Measurements from ENCODE around the gene TUG1.
A peak's percentile ranks its signal among the peaks of the same experiment; 100 is the strongest.

TUG1 gene

DNA sequence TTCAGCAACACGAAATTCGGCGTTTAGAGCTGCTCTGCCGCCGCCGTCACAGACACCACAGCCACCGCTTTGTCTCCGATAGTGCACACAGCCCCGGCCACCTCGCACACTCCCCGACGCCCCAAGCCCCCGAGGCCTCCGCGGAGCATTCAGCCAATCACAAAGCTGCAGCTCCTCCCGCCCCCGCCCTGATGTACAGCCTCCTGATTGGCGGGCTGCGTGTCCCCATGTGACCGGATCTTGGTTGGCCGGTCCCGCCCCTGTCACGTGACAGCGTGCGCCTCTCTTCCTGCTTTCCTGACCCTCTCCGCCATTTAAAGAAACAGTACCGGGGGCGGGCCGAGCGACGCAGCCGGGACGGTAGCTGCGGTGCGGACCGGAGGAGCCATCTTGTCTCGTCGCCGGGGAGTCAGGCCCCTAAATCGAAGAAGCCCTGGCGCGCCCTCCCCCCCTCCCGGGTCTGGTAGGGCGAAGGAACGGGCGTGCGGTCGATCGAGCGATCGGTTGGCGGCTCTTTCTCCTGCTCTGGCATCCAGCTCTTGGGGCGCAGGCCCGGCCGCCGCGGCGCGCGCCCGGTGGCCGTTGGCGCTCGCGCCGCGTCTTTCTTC lies at the start of gene TUG1:
Gene TUG1, plus strand, starts transcription at position 342 of the 608 bp plus-strand sequence.
- DNase-seq (ENCODE audit: low read depth in 3 of 3, low spot score in 1 of 3) = peak; percentile 89 to 94 (median 92)

GRCh38 chr22:30919973-30920372 lies 49.1 kb upstream of the TUG1 start:
- DNase-seq (ENCODE audit: low read depth in 3 of 3, low spot score in 1 of 3) = no peak

GRCh38 chr22:30920407-30920806 lies 48.7 kb upstream of the TUG1 start:
- DNase-seq (ENCODE audit: low read depth in 3 of 3, low spot score in 1 of 3) = peak; percentile 62 to 84 (median 63)

DNA sequence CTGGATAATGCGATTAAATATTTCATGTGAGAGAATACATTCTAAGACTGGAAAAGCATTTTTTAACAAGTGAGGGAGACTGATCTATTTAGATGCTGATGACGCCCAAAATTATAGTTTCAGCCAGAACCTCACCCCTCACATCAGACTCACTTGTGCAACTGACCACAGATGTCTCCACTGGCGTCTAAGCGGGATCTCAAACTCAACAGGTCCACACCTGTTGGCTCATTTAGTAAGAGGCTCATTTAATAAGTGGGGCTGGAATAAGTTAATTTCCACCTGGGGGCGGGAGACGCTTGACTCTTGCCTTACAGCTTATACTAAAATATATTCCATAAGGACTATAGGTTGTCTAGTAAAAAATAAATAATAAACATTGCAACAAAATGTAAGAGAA lies 48.0 kb upstream of the TUG1 start:
- DNase-seq (ENCODE audit: low read depth in 3 of 3, low spot score in 1 of 3) = no peak

GRCh38 chr22:30922151-30922611 lies 46.9 kb upstream of the TUG1 start:
- DNase-seq (ENCODE audit: low read depth in 3 of 3, low spot score in 1 of 3) = peak; percentile 50 to 71 (median 61)

DNA sequence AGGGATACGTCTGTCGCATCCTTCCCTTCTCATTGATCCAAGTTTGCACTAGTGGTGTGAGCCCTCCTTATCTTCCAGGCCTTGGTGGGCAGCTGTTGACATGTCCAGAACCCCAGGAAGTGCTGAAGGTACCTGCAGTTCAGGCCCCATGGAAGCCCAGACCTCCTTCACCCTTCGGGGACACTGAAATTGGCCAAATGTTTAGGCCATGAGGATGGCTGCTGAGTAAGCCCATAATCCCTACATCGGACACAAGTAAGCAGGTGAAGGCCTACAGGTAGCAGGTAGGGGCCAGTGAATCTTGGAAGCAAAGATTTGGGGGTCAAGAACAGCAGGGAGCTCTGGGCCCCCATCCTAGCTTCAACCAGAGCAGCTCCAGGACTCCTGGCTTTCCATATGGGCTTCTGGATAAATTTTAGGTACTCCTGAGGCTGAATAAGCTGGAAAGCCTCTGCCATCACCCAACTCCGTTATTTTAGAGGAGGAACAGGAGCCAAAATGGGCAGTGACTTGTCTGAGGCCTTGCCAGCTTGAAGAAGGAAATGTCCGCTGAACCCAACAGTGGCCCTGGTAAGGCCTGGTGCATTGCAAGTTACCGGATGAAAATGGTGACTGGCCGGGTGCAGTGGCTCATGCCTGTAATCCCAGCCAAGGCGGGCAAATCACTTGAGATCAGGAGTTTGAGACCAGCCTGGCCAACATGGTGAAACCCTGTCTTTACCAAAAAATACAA lies 45.7 kb upstream of the TUG1 start:
- DNase-seq (ENCODE audit: low read depth in 3 of 3, low spot score in 1 of 3) = no peak

- no peak for DNase-seq (ENCODE audit: low read depth in 3 of 3, low spot score in 1 of 3)
Observed at GRCh38 chr22:30925667-30926066, 43.4 kb upstream of the TUG1 start.

GRCh38 chr22:30926706-30927105 lies 42.4 kb upstream of the TUG1 start:
- DNase-seq (ENCODE audit: low read depth in 3 of 3, low spot score in 1 of 3) = no peak

GRCh38 chr22:30927806-30928205 lies 41.3 kb upstream of the TUG1 start:
- no peak for DNase-seq (ENCODE audit: low read depth in 3 of 3, low spot score in 1 of 3)

- DNase-seq (ENCODE audit: low read depth in 3 of 3, low spot score in 1 of 3) = no peak
Observed at GRCh38 chr22:30928401-30928800, 40.7 kb upstream of the TUG1 start.

DNA sequence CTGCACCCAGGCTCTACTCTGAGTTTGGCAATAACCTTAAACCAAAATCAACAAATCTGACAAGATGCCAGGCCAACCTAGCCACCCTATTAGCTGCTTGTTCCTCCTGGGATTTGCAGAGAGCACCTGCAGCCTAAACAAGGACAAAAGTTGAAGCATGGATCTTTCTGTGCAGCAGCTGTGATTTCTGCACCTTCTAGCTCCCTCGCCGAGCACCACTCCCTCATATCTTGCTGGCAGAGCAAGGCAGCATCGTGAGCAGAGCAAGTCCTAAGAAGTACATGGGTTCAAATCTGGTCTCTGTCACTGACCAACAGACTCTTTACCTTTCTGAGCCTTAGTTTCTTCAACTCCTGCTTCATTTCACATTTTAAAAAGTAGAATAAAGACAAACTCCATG lies 38.8 kb upstream of the TUG1 start:
- DNase-seq (ENCODE audit: low read depth in 3 of 3, low spot score in 1 of 3) = no peak

GRCh38 chr22:30931541-30932300 lies 37.3 kb upstream of the TUG1 start:
- DNase-seq (ENCODE audit: low read depth in 3 of 3, low spot score in 1 of 3) = no peak

DNA sequence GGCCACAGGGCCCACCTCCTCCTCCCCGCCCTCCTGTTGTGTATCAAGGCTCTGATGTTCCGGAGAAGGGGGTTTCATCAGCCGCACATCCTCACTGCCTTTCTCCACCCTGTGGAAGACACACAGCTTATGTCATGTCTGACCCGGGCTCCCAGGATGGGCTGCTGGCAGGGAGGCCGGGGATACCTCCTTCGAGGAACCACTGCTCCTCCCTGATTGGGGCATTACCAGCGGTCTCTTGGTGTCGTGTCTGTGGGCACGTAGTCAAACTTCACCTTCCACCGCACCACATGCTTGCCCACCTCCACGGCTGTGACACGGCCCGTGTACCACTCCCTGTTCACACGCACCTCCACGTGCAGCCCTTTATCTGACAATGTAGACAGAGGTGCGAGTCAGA lies 36.4 kb upstream of the TUG1 start:
- no peak for DNase-seq (ENCODE audit: low read depth in 3 of 3, low spot score in 1 of 3)

GRCh38 chr22:30933457-30933856 lies 35.6 kb upstream of the TUG1 start:
- DNase-seq (ENCODE audit: low read depth in 3 of 3, low spot score in 1 of 3) = no peak

GRCh38 chr22:30934053-30934452 lies 35.0 kb upstream of the TUG1 start:
- no peak for DNase-seq (ENCODE audit: low read depth in 3 of 3, low spot score in 1 of 3)

DNA sequence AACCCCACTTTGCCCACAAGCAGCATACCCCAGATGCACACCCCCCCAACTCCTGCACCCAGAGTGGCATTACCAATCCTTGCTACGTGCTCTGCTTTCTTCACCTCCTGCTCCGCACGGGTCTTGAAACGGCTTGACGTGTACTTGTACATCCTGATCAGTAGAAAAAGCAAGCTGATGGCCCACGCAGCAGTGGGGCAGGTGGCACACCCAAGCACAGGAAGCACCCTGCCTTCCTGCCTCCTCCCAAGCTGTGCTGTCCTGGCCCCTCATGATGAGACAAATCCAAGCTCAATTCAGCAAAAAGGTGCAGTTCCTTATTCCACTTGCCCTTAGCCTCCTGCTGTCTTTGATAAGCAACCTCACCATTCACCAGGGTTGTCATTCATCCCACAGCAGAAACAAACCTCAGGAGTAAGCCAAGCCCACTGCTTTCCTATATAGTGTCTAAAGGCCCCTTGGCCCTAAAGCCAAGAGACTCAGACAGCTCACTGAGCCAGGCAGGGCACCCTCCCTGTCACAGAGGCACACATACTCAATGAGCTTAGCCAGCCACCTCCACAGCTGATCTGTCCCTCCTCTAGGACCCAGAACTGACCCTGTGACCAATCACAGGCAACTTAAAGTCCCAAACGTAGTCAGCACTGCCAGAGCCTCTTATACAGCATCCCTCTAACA lies 28.2 kb upstream of the TUG1 start:
- DNase-seq (ENCODE audit: low read depth in 3 of 3, low spot score in 1 of 3) = no peak

DNA sequence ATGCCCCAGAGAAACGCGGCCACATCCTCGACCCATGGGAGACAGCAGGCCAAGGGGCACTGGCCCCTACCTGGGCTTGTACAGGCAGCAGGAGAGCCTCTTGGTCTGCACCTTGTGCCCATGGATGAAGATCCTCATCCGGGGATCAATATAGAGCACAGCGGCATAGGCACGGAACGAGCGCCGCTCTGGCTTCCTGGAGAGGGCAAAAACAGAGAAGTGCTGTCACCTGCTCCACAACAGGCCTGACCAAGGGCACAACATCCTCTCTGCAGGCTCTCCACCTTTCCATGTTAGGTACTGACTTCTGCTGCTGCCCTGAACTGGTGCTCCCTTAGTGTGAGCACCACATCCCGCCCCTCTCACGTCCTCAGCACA lies 27.7 kb upstream of the TUG1 start:
- DNase-seq (ENCODE audit: low read depth in 3 of 3, low spot score in 1 of 3) = no peak

DNA sequence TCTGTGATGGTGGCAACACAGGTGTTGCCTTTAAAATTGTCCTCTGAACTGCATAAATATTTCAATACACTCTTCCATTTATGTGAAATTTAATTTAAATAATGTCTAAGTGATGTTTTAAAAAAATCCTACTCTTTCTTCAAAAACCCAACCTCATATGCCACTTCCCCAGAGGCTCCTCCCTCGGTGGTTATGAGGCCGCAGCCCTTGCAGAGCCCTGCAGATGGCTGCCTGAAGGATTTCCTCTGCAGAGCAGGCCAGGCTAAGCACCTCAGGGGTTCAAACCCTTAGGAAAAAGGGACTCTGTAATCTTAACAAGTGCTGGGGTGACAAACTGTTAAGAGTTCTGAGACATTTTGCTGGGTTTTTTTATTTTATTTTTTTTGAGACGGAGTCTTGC lies 25.7 kb upstream of the TUG1 start:
- no peak for DNase-seq (ENCODE audit: low read depth in 3 of 3, low spot score in 1 of 3)

GRCh38 chr22:30944986-30945385 lies 24.1 kb upstream of the TUG1 start:
- no peak for DNase-seq (ENCODE audit: low read depth in 3 of 3, low spot score in 1 of 3)

GRCh38 chr22:30945653-30946052 lies 23.4 kb upstream of the TUG1 start:
- no peak for DNase-seq (ENCODE audit: low read depth in 3 of 3, low spot score in 1 of 3)

DNA sequence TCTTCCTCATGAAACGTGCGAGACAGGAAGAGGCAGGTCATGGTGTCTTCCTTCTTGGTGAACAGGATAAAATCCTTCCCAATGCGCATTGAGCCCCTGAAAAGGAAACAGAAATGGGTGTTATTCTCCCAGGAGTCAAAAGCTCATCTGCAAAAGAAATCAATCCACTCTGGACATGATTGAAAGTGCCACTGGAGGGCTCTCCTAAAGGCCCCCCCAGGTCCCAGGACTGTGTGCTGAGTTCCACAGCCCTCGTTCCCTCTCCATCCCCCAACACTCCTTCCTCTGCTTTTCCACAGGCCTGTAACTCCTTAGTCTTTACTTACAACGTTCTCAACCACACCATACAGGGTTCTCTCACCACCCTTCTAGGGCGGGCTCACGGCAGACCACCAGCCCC lies 22.7 kb upstream of the TUG1 start:
- no peak for DNase-seq (ENCODE audit: low read depth in 3 of 3, low spot score in 1 of 3)
